HepG2 (cell line): ENCODE measurements around the gene ADAMTS13. TPM values are rescaled to one million over a fixed set of nuclear protein-coding genes. Genes with fewer than 3 reads are reported as not detected.

Experiments used
- ATAC-seq: fragments of 200-7000 bp; cut with Tn5 transposase; 3 replicates; pipeline ENCODE4 v1.9.1; 2020; ENCODE audit warnings: mild to moderate bottlenecking, moderate library complexity
- BruUV-seq: library from RNA; stranded (reverse); fragments of 400-500 nt; replicated peaks from 2 replicates; lab custom pipeline; 2021; lab: Mats Ljungman, UMichigan
- CTCF ChIA-PET: fragments of 300-600 bp; formaldehyde crosslinking; extraction: SDS; loops from one replicate; lab custom pipeline; 2021; ENCODE audit warnings: low total read pairs, inconsistent platforms, low intra/inter-chr PET ratio; lab: Yijun Ruan, JAX
- POLR2A ChIA-PET: fragments of 350-600 bp; sonication (Branson Sonifier 250); formaldehyde crosslinking; loops from one replicate; lab custom pipeline; 2020; ENCODE audit warnings: antibody characterized with exemption, inconsistent platforms; lab: Yijun Ruan, JAX
- DNase-seq: peaks from one replicate; pipeline ENCODE4 v3.0.0-alpha.2; 2015; ENCODE audit warnings: low spot score
- FAIRE-seq: peaks from 3 replicates; lab custom pipeline; 2011; peaks lifted over from hg19 to GRCh38; lab: Jason Lieb, UNC
- H2AFZ ChIP-seq: one replicate; pipeline ENCODE4 v1.6.1; 2011; ENCODE audit warnings: low read length, inconsistent platforms
- H3K27ac ChIP-seq: fragments of 300-600 bp; 3 replicates; pipeline ENCODE4 v1.8.0; 2011; ENCODE audit warnings: mixed run types, mild to moderate bottlenecking, mixed read lengths, low read length, inconsistent platforms; ENCODE audit not compliant: insufficient read depth; ENCODE audit errors: extremely low read length
- H3K27me3 ChIP-seq, 2 experiments: fragments of 200-600 bp in 1 of 2; 2 replicates in 1 of 2; 3 replicates in 1 of 2; pipeline versions ENCODE4 v1.6.0 to v1.8.0; 2011; ENCODE audit warnings: low read length in 2 of 2, mild to moderate bottlenecking in 2 of 2, moderate library complexity in 2 of 2, inconsistent platforms in 1 of 2; ENCODE audit not compliant: insufficient read depth in 2 of 2, control insufficient read depth in 1 of 2
- H3K36me3 ChIP-seq, 2 experiments: fragments of 200-600 bp in 1 of 2; replicated peaks in 1 of 2; 2 replicates in 1 of 2; 3 replicates in 1 of 2; pipeline versions ENCODE4 v1.5.1 to v1.8.0; 2011; ENCODE audit warnings: low read length in 2 of 2, inconsistent platforms in 1 of 2; ENCODE audit not compliant: insufficient read depth in 2 of 2, control insufficient read depth in 1 of 2
- H3K4me1 ChIP-seq: 2 replicates; pipeline ENCODE4 v1.5.1; 2012; ENCODE audit warnings: low read length, inconsistent platforms; ENCODE audit not compliant: insufficient read depth
- H3K4me2 ChIP-seq: 2 replicates; pipeline ENCODE4 v1.6.0; 2011; ENCODE audit warnings: low read depth, low read length, inconsistent platforms
- H3K4me3 ChIP-seq, 3 experiments: fragments of 200-600 bp in 1 of 3; sonication (generic), shearing (Covaris generic) in 1 of 3; replicated peaks in 1 of 3; 2 replicates each; pipeline ENCODE4 v1.5.1; 2011 to 2016; ENCODE audit warnings: low read length in 3 of 3, inconsistent platforms in 2 of 3, low read depth in 2 of 3, mild to moderate bottlenecking in 2 of 3, control low read depth in 1 of 3, mixed read lengths in 1 of 3; ENCODE audit not compliant: insufficient read depth in 1 of 3
- H3K79me2 ChIP-seq: one replicate; pipeline ENCODE4 v1.6.1; 2011; ENCODE audit warnings: low read length, inconsistent platforms; ENCODE audit not compliant: insufficient read depth
- H3K9ac ChIP-seq: 2 replicates; pipeline ENCODE4 v1.6.0; 2011; ENCODE audit warnings: mild to moderate bottlenecking, low read depth, low read length, inconsistent platforms; ENCODE audit not compliant: insufficient read depth
- H3K9me3 ChIP-seq: 2 replicates; pipeline ENCODE4 v1.5.1; 2012; ENCODE audit warnings: mild to moderate bottlenecking, low read length
- H4K20me1 ChIP-seq: 2 replicates; pipeline ENCODE4 v1.6.0; 2011; ENCODE audit warnings: inconsistent platforms, mild to moderate bottlenecking, low read length, moderate library complexity; ENCODE audit not compliant: insufficient read depth
- CCAR2 ChIP-seq: fragments of 200-400 bp; formaldehyde crosslinking; optimal IDR thresholded peaks from 2 replicates; pipeline ENCODE3; 2018; ENCODE audit warnings: low read depth, mild to moderate bottlenecking, low read length, moderate library complexity
- ZNF225 ChIP-seq: sonication (generic); formaldehyde crosslinking; IDR thresholded peaks from 2 replicates; pipeline ENCODE4 v1.4.0; 2020; ENCODE audit warnings: mild to moderate bottlenecking, missing genetic modification reagents
- ZNF563 ChIP-seq: sonication (generic); formaldehyde crosslinking; IDR thresholded peaks from 2 replicates; pipeline ENCODE4 v1.8.0; 2022; ENCODE audit warnings: mild to moderate bottlenecking, moderate library complexity, missing genetic modification reagents
- WGBS: methylation state at CpG from one replicate; pipeline ENCODE4 v1.1.6; 2017; ENCODE audit warnings: low lambda C conversion rate; 5-methylcytosine and 5-hydroxymethylcytosine counted together
- in situ Hi-C: cut with HindIII; loops from 2 replicates; pipeline ENCODE4 v1.10.0; 2017; ENCODE audit warnings: low pct_unique_long_range_greater_than_20kb; ENCODE audit not compliant: extremely low pct_ligation_motif_present
- intact Hi-C: fragments of 100-400 bp; cut with micrococcal nuclease; formaldehyde crosslinking; loops from one replicate; pipeline ENCODE4 v1.10.0; 2022; ENCODE audit not compliant: unreplicated experiment
- polyA plus RNA-seq, 8 experiments: library from polyadenylated mRNA; depleted of rRNA in 3 of 8; stranded (reverse) in 7 of 8; unstranded in 1 of 8; fragments of >200 nt; fragmentation: Illumina TruSeq in 4 of 8; extraction: Trizol in 4 of 8; gene quantifications; 2 replicates each; pipeline versions ENCODE4 v1.2.1 to v1.2.3, GENCODE V29; 2011 to 2016; ENCODE audit warnings: low read depth in 4 of 8, missing spikeins in 1 of 8, mixed read lengths in 1 of 8; ENCODE audit not compliant: insufficient read depth in 1 of 8
- total RNA-seq, 5 experiments: library from RNA; depleted of rRNA; stranded (reverse); fragments of >200 nt; fragmentation: Illumina TruSeq; extraction: Trizol; gene quantifications; 2 replicates each; pipeline ENCODE4 v1.2.3, GENCODE V29; 2016; ENCODE audit warnings: low read depth in 1 of 5
- TF ChIP-seq, protein P1 (sequence below): sonication (generic); formaldehyde crosslinking; IDR thresholded peaks from 2 replicates; pipeline ENCODE4 v1.8.0; 2022; ENCODE audit warnings: missing genetic modification reagents, mild to moderate bottlenecking, inconsistent platforms, borderline replicate concordance
- TF ChIP-seq, protein P2 (sequence below): IDR thresholded peaks from 2 replicates; pipeline ENCODE4 v1.6.1; 2016; ENCODE audit warnings: control low read depth
- TF ChIP-seq, protein P3 (sequence below): sonication (generic); formaldehyde crosslinking; IDR thresholded peaks from 2 replicates; pipeline ENCODE4 v1.5.1; 2020; ENCODE audit warnings: mild to moderate bottlenecking, missing genetic modification reagents, moderate library complexity

ADAMTS13 gene
- total and polyA plus RNA-seq, 2 of the 13 experiments (the other 11 are each of a cell fraction or from before 2014, with no cell fraction given) = 0.91 to 4.5 TPM

GRCh38 chr9:133443982-133444381, 21.8 kb downstream of the ADAMTS13 start (continued):
- TF ChIP-seq ZNF563 = no peak
- TF ChIP-seq, protein P1, sequence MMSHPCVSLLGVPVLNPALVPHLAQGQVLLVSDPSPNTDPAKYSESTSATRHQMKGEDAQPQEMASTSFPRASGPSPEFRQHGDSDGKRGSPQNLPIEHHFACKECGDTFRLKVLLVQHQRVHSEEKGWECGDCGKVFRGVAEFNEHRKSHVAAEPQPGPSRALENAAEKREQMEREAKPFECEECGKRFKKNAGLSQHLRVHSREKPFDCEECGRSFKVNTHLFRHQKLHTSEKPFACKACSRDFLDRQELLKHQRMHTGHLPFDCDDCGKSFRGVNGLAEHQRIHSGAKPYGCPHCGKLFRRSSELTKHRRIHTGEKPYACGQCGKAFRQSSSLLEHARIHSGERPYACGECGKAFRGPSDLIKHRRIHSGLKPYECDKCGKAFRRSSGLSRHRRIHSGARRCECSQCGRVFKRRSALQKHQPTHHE = no peak
- no peak for TF ChIP-seq CCAR2
- TF ChIP-seq, protein P2, sequence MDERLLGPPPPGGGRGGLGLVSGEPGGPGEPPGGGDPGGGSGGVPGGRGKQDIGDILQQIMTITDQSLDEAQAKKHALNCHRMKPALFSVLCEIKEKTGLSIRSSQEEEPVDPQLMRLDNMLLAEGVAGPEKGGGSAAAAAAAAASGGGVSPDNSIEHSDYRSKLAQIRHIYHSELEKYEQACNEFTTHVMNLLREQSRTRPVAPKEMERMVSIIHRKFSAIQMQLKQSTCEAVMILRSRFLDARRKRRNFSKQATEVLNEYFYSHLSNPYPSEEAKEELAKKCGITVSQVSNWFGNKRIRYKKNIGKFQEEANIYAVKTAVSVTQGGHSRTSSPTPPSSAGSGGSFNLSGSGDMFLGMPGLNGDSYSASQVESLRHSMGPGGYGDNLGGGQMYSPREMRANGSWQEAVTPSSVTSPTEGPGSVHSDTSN (CRISPR knock-in tag) = no peak
- TF ChIP-seq, all 625 proteins: peak for 0

- ATAC-seq (no peak), FAIRE-seq (no peak), DNase-seq (no peak)
- Histone ChIP-seq H3K36me3 (no peaks in the 10 kb centered on the region), H3K4me3 (no peak overlapping the region), H3K27me3 (peaks cover 5 to 60% of the 10 kb centered on the region in 2 experiments; a peak in 3 of 5 replicates), H3K4me1 (peaks cover 24% of the 10 kb centered on the region), H2AFZ (no peak overlapping the region), H3K27ac (no peak overlapping the region), H3K9me3 (no peaks in the 10 kb centered on the region), H3K4me2 (no peak overlapping the region), H4K20me1 (no peaks in the 10 kb centered on the region), H3K79me2 (no peaks in the 10 kb centered on the region), H3K9ac (no peak overlapping the region)
- no peak for TF ChIP-seq ZNF225 (CRISPR knock-in tag)
- TF ChIP-seq, protein P3, sequence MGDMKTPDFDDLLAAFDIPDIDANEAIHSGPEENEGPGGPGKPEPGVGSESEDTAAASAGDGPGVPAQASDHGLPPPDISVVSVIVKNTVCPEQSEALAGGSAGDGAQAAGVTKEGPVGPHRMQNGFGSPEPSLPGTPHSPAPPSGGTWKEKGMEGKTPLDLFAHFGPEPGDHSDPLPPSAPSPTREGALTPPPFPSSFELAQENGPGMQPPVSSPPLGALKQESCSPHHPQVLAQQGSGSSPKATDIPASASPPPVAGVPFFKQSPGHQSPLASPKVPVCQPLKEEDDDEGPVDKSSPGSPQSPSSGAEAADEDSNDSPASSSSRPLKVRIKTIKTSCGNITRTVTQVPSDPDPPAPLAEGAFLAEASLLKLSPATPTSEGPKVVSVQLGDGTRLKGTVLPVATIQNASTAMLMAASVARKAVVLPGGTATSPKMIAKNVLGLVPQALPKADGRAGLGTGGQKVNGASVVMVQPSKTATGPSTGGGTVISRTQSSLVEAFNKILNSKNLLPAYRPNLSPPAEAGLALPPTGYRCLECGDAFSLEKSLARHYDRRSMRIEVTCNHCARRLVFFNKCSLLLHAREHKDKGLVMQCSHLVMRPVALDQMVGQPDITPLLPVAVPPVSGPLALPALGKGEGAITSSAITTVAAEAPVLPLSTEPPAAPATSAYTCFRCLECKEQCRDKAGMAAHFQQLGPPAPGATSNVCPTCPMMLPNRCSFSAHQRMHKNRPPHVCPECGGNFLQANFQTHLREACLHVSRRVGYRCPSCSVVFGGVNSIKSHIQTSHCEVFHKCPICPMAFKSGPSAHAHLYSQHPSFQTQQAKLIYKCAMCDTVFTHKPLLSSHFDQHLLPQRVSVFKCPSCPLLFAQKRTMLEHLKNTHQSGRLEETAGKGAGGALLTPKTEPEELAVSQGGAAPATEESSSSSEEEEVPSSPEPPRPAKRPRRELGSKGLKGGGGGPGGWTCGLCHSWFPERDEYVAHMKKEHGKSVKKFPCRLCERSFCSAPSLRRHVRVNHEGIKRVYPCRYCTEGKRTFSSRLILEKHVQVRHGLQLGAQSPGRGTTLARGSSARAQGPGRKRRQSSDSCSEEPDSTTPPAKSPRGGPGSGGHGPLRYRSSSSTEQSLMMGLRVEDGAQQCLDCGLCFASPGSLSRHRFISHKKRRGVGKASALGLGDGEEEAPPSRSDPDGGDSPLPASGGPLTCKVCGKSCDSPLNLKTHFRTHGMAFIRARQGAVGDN = peak; percentile 9; the same call in 1 of the 2 replicates
- no TSS peak for BruUV-seq
- POLR2A ChIA-PET = interaction anchor here (1.5 kb wide), 1 partner anchor 14 kb away, joined by 3 read pairs; no protein-coding TSS in a partner anchor
- 13% methylated on average over 3 of the region's 23 CpGs for WGBS
- CTCF ChIA-PET = no interaction called here
- in situ Hi-C loops = no loop called here
- intact Hi-C loops = no loop called here
Measured at GRCh38 chr9:133445293-133445969, 23.3 kb downstream of the ADAMTS13 start.
